Measurements from ENCODE around the gene NTRK2.

NTRK2 gene

DNA sequence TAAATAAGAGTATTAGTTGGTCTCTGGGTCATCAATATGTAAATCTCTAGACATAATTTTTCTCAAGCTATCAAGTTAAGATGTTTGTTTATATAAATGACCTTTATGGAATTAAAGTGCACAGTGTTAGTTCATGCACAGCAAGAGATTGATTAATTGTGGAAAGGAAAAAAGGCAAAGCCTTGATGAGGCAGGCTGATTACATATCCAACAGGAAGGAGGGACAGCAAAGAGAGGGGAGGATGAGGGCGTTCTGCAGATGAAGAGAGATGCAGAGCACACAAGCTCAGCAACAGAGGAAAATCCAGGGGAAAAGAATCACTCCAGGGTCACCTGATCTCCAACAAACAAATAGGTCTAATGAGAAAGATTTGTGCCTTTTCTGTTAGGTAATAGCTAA is 16.5 kb downstream of the NTRK2 start:
- no peak for DNase-seq

DNA sequence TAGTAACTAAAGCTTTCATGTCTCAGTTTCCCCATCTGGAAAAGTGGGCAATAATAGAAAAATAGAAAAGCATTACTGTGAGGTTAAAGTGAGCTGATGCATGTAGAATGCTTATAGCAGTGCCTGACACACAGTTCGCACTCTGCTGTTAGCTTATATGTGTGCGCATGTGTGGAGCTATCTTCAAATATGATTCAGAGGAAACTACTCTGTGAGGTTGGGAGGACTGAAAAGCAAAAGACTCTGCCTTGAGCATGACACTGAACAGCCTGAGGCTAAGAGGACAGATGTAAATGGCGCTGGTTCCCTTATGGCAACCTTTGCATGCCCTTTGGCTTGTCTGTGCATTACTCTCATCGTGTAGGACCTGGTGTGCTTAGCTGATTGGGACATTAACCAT is 19.4 kb downstream of the NTRK2 start:
- no peak for DNase-seq

DNA sequence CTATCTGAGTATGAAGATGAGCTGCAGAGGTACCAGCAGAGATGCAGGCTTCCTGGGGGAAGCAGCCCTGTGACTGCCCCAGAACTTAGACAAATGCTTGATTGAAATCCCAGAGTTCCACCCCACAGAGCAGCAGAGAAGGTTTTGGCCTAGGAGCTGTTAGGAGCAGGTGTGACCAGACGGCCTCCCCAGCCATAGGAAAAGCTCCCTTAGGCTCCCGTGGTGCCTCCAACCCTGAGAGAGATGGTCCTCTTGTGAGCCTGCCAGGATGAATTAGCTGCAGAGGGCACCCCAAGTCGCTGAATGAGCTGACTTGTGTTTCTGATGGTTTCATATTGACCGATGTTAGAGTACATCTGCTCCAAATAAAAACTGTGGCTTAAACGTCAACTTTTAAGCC is 22.1 kb downstream of the NTRK2 start:
- DNase-seq = no peak

DNA sequence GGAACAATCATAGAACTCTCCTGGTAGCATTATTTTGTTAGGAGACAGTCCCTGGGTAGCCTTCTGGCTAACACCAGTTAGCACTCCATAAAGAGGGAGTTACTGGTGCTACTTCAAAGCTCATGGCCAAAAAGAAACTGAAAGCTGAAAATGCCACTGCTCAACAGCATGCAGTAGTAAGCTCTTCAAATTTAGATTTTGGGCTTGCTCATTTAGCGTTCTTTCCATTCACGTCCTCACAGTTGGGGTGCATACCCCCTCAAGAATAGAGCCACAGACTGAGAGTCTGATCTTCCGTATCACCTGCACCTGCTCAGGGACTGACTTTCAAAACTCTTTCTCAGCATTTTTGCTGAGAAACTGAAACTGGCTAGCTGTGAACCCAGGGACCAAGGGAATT is 24.7 kb downstream of the NTRK2 start:
- DNase-seq = no peak

DNA sequence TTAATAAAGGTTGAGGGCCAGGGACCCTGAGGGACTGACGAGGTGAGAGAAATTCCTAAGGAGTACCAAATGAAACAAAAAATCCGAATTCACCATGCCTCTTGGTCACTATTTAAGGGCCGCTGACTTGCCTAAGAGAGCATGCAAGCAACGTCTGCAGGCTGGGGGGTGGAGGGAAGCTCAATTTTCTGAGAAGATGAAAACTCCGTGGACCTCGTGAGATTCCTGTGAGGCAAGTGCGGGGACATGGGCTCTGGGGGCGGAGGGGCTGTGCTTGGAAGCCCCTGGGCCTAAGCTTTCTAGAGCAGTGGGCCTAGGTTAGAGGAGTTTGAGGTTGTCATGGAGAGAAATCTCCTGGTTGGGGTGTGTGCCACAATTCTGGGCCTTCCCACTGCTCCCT is 27.5 kb downstream of the NTRK2 start:
- DNase-seq = no peak

DNA sequence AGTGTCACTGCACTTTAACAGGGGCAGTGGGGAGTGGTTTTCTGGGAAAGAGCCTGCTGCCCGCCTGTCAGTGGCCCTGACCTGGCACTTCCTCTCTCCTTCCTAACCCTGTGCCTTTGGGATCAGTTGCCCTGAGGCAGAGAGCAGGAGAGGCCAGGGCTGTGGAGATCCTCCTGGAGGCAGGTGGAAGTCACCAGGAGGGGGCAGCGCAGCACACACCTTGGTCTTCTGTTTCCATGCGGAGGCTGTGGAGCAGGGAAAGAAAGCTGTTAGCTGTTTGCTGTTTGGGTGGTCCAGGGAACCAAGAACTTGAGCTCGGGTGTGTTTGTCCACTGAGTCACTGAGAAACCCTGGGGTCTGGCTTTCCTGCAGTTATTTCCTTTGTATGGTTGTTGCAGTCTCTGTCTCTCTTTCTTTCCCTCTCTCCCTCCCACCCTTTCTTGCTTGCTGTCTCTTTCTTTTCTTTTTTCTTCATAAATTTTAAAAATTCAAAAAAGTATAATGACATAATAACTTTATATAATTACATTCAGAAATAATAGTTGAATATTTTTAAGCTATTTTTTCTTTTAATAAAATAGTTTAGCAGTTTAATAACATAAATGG is 28.1 kb downstream of the NTRK2 start:
- DNase-seq = no peak

DNA sequence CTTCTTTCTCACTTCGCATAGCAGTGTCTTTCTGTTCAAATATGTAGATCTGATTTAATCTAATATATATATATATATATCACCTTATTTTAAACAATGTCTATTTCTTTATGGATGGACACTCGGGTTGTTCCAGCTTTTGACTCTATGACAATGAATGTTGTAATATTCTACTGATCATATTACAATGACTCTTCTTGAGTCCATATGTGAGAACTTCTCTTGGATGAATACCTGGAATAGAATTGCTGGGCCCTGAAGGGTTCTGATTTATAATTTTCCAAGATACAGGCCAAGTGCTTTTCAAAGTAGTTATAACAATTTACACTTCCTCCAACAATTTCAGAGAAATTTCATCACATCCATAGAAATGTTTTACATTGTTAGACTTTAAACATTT is 28.8 kb downstream of the NTRK2 start:
- DNase-seq = no peak

DNA sequence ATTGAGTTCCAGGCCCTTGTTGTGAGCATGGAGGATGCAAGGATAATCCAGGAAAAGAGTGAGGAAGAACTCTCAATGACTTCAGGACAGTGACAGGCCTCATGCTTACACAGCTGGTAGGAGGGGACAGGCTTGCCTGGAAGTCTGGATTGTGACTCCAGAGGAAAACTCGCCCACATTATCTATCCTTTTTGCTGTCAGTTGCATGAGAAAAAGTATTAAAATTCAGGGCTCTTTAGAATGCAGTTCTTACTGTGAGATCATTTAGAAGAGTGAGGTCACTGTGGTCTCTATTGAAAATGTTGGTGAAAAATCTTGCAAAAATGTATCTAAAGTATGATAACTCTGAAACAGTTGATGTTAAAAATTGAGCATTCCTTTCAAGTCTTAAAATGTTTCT is 30.5 kb downstream of the NTRK2 start:
- DNase-seq = no peak

DNA sequence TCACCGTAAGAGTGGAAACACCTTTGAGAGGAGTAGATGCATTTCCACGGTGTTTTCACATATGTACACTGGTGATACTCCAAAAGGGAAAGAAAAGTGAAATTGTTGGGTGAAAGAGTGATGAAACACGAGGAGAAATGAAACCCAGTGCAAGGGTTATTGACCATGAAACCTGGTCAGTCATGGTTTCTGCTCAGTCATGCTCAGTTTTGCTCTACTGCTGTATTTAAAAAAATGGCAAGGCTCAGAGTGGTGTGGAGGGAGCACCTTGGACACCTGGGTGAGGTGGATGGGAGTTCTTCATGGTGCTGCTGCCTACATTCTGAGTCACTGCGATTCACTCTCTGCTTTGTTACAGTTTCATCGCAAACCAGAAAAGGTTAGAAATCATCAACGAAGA is 32.3 kb downstream of the NTRK2 start:
- DNase-seq = no peak

DNA sequence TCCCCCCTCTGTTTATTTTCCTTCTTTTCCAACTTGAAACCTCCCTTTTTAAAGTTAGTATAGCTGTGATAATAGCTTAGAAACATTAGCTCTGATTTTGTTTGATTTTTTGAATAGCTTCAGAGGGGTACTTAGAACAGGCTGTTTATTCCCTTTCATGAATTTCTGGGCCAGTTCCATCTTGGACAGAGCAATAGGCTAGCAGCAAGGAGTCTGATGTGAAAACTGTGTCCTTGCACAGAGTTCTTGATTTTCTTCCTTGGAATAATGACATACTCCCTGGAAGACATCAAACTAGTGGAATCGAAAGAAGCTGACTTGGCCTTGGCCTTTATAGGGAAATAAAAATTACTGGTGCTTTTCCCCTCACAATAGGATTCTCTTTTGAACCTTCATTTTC is 32.9 kb downstream of the NTRK2 start:
- DNase-seq = no peak

DNA sequence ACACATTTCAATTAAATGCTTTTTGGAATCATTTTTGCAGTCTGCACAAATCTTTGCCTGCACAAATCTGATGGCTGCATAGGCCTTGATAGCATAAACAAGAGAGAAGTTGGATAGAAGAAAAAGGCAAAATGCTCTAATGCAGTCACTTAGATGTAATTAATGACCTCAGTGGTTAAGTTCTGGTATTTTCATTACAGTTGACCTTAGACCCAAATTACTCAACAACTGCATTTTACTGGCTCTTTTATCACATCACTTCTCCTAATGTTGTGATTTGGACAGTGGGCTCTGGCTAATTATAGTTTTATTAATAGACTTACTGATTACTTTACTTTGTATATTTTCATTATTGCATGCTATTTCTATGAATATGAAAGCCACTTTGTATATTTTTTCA is 34.3 kb downstream of the NTRK2 start:
- DNase-seq = no peak

DNA sequence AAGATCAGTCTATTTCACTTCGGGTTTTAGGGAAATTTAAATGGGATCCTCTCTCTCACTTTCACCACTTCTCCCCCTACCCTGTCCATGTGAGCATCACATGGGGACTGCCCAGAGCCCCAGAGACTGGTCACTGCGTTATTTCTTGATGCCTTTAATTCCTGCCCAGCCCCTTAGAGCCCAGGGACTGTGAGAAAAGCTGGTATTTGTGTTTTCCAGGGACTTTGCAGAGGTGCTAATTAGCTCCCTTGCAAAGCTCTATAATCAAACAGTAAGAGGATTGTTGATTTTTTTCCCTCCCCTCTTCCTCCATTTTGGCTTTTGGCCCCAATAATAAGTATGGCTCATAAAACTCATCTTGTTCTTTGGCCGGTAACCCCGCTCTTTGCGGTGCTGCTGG is 35.6 kb downstream of the NTRK2 start:
- no peak for DNase-seq

DNA sequence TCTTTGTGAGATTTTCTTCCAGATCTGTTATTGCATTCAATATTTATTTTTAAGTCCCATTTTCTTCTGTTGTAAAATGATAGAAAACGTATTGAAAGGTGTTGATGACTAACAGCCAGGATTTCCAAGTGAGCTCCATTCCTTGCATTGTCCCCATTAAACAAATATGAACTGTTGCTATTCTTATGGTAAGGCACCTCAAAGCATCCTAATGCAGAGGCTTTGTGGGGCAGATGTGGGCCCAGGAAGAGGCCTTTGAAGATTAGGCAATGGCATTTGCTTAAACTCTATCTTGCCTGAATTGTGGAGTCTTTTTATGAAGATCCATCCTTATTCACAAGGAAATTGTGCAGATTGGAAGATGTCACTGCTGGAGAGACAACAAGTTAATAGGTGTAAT is 38.9 kb downstream of the NTRK2 start:
- no peak for DNase-seq

DNA sequence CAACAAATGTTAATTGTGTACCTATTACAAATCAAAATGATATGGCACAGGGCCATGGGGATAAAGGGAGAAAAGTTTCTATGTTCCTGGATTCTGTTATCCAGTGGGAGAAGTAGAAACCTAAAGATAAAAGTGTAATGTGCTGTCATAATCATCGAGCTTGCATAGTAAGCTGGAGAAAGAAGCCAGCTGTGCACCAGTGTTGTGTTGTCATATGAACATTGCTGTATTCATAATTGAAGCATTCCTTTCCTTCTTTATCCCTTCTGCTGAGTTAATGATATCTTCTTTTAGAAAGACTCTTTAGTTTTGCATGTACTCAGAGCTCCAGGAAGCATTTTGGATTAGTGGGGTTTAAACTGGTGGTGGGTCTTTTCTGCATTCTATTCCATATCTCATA is 39.5 kb downstream of the NTRK2 start:
- no peak for DNase-seq

DNA sequence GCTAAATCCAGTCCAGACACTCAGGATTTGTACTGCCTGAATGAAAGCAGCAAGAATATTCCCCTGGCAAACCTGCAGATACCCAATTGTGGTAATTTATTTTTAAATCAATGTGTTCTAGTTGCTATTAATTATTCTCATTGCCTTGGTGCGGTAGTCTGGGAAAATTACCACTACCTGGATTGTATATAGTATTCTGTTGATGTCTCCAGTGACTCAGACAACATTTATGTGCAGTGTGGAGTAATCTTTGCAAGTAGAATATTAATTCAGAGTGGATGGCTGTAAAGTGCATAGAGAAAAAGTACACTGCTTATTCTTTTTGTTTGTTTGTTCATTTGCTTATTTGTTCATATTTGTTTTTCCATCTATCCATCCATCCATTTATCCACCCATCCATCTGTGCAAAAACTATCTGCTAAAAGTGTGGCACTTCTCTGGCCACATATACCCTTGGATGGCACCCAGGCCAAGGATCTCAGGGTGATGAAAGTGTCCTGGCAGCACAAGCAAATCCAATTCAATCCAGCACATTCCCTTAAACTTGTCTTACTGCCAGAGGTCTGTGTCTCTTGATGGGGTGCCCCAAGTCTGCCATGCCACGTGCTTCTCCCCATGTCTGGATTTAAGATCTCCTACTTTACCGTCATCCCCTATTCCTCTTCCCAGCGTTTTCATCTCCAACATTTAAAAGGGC is 41.3 kb downstream of the NTRK2 start:
- no peak for DNase-seq

DNA sequence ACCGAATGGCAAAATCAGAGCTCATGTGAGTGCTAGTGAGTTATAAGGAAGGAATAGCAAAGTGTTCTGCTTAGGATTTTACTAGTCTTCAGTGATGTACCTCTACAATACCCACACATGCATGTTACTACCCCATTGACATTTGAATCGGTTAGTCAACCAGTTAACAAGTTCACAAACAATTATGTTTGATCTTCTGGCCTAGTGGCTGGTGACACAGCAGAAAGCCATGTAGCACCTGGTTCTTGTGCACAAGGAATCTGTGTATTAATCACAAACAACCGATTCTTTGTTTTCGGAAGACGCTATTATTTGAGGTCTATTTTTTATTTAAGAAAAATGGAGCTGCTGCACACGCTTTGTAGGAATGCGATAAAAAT is 41.9 kb downstream of the NTRK2 start:
- DNase-seq = no peak

DNA sequence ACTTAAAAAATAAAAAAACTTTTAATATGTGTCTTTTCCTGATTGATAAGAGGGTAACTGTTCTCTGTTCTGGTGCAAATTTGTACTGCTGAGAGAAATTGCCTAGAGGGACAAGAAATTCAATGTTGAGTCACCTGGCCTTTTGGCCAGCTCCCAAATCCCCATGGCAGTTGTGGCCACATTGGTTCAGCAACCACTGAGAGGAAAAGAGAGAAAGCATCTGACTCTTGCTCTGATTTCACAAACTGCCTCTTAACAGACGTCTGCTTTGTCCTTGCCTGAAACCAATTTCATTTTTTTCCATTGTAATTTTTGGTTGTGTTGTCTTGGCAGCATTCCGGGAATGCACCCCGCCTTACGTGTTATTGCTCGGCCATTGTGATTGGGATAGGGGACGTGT is 42.4 kb downstream of the NTRK2 start:
- no peak for DNase-seq

DNA sequence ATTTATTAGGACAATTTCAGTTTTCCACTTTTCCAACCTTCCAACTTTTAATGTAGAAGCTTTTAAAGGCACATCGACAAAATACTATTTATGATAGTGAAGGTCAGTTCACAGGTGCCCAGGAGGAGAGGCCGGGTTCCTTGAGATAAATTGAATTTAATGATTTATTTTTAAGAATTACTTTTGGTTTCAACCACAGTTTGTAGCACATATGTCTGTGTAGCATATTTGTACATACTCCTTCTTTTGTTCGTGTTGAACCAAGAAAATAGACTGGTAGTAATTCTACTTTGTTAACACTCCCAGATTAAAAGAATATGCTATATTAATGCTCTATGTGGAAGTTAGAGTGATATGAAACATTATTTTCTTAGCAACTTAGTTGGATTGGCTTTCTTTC is 46.7 kb downstream of the NTRK2 start:
- DNase-seq = no peak

DNA sequence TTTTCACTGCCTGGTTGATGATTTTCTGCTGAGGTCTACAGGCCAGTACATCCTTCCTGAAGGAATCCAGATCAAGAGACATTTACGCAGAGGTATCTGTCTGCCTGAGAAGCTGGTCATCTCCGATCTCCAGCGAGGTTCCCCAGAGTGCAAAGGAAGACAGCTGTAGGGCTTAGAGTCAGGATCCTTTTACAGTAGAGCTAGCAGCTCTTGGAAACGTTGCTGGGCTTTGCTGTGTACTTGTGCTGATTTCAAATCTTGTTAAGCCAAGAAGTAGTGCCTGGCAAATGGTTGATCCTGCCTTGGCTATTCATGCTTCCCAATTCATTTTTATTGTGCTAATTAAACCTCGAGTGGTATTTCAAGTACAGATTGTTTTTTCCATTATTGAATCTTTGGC is 48.9 kb downstream of the NTRK2 start:
- DNase-seq = no peak

DNA sequence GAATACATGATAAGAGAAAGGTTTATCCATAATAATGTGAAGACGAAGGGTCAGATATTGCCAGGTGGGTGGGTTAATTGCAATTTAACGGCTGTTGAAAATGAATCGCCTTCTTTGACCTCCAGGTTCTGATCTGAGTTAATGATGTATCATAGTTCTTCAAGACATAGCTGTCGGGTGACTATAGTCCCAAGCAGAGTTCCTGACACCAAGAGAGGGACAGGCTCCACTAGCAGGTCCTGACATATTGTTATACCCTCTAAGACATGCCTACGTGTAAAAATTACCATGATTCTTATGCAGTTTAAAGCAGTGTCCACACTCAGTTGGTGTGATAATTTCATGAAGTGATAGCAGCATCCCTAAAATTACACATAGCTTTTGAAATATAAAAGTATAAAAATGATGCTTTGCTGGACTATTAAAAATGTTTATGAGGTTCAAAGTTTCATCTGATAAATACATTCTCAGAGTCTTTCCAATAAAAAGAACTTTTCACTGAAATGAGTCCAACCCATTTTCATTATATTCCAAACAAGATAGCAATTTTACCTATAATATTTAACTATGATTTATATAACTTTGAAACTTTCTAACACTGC is 53.0 kb downstream of the NTRK2 start:
- no peak for DNase-seq

DNA sequence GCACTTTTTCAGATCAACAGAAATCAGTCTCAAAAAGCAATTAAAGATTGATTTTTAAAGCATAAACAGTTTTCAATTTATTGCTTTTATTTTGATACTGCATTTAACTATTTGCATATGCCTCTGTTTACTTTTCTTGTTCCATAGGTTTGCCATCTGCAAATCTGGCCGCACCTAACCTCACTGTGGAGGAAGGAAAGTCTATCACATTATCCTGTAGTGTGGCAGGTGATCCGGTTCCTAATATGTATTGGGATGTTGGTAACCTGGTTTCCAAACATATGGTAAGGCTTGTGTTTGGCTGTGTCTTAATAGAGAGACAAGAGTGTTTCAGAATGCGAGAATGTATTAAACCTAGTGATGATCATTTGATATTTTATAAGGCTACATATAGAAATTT is 53.9 kb downstream of the NTRK2 start:
- no peak for DNase-seq

DNA sequence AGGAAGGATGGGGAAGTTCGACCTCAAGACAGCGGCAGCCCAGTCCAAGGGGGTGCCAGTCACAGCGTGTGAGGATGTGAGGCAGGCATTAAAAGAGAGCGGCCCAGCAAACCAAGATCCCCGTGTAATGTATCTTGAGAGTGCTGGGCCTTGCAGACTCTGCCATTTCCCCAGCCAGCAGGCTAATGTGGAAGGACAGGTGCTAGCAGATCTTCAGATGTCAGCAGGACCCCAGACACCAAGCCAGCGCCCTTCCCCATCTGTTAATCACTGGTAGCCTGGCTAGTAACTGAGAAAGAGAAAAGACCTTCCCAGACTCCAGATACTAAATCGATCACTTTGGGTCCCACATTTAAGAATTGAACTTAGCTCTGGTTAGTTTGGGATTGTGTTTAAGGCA is 62.2 kb downstream of the NTRK2 start:
- DNase-seq = no peak

DNA sequence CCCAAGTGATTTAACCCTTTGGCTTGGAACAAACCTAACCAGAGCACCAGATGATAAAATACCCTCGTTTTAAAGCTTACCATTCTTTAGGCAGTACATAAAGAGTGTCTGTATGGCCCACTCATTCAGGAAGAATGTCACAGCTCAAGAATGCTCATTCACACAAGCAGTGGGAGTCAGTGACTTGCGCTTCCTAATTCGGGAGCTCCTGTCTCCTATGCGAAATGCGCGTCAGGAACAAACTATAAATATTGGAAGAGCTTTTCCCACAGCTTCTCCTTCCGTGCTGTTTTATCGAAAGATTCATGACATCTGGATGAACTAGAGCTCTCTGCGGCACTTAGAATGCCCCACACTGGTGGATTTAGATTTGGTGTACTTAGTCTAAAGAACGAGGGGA is 66.6 kb downstream of the NTRK2 start:
- DNase-seq = no peak

DNA sequence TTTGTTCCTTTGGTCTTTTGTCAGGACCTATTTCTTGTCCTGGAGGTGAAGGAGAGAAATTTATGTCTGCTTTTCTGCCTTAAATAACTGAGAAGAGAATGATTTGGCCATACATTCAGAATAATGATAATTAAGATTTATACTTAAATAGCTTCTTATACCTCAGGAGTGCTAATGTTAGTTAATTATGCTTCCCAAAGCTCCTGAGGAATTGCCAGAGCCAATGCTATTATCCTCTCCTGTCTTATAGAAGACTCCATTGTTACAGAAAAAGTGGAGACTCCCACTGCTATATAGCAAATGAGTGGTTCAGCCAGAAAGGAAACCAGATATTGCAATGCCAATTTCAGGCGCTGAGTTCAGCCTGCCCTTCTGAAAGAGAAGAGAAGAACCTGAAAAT is 67.0 kb downstream of the NTRK2 start:
- DNase-seq = no peak

DNA sequence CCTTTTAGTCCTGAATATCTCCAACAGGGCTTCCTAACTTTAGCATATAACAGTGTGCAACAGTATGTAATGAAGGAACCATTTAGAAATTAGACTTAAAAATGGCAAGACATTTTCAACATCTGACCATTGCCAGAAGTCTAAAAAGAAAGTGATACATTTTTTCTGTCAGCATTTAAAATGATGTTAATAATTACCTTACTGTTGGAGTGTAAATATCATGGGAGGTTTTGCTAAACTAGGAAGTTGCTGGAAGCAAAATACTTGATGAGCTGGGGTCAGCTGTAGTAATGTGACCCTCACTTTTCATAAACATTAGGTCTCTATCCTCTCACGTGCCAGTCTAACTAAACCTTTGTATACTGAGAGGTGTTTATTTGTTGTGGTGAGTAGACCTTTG is 68.8 kb downstream of the NTRK2 start:
- DNase-seq = no peak

Measured in cortex of kidney (tissue), 1 donor.